Spleen (tissue), 7 donors: ENCODE results near the gene CT45A8.
"Not testable (repeated sequence)": the region's sequence is repeated elsewhere in the genome, so short reads cannot be mapped to it uniquely, and the experiment has no call there.

Experiments used
- CTCF ChIP-seq, 11 experiments: fragments of 200-600 bp in 7 of 11; fragments of 450-650 bp in 4 of 11; sonication (generic) in 4 of 11; IDR thresholded peaks in 8 of 11; conservative IDR thresholded peaks in 3 of 11; 1 replicate in 7 of 11; 2 replicates in 4 of 11; pipeline versions ENCODE4 v1.4.0 to v1.8.0; 2016 to 2021; ENCODE audit warnings: antibody characterized with exemption in 11 of 11, inconsistent platforms in 4 of 11, mild to moderate bottlenecking in 1 of 11
- POLR2A ChIP-seq, 3 donors: fragments of 450-650 bp; IDR thresholded peaks; one replicate each; pipeline ENCODE4 v1.5.1; 2017; ENCODE audit warnings: antibody characterized with exemption in 3 of 3, mild to moderate bottlenecking in 1 of 3
- POLR2AphosphoS5 ChIP-seq, 3 donors: sonication (generic); formaldehyde crosslinking; IDR thresholded peaks; one replicate each; pipeline ENCODE4 v1.5.1; 2017; ENCODE audit warnings: antibody characterized with exemption in 3 of 3
- donor health status: DM: no; HTN: no; CAD: no; lungs with moderate emphysema.
- donor health status: DM: no; HTN: no; CAD: no.
- donor health status: DM: no; HTN: no; CAD: no.

- not testable (repeated sequence) for TF ChIP-seq CTCF (IDR thresholded peaks at IDR 0.05 in 8 of 11, conservative IDR thresholded peaks at IDR 0.05 in 3 of 11); POLR2AphosphoS5 (IDR thresholded peaks at IDR 0.05); POLR2A (IDR thresholded peaks at IDR 0.05)
Measured at GRCh38 chrX:135837180-135837579, 17.2 kb downstream of the CT45A8 start, which contains the start of gene CT45A7.
